Upper lobe of left lung (tissue), 6 donors: ENCODE data around the gene FBRSL1. TPM values are rescaled to one million over a fixed set of nuclear protein-coding genes. Genes with fewer than 3 reads are reported as not detected.

Source experiments
- ATAC-seq, 2 donors: fragments of 200-7000 bp; cut with Tn5 transposase; one replicate each; pipeline ENCODE4 v1.9.1; 2022; ENCODE audit warnings: mild to moderate bottlenecking in 2 of 2, moderate library complexity in 2 of 2; ENCODE audit not compliant: low FRiP score in 2 of 2
- DNase-seq, 2 donors: peaks; one replicate each; pipeline ENCODE4 v3.0.0-alpha.2; 2019 to 2020
- H3K27ac ChIP-seq, 4 donors: fragments of 200-600 bp; sonication (generic); one replicate each; pipeline ENCODE4 v1.5.1; 2016 to 2019
- H3K27me3 ChIP-seq, 4 donors: fragments of 200-600 bp; sonication (generic); one replicate each; pipeline ENCODE4 v1.5.1; 2017 to 2019
- H3K36me3 ChIP-seq, 4 donors: fragments of 200-600 bp; sonication (generic); one replicate each; pipeline ENCODE4 v1.5.1; 2016 to 2019
- H3K4me1 ChIP-seq, 4 donors: fragments of 200-600 bp; sonication (generic); one replicate each; pipeline ENCODE4 v1.5.1; 2018 to 2019
- H3K4me3 ChIP-seq, 4 donors: fragments of 200-600 bp; sonication (generic); one replicate each; pipeline ENCODE4 v1.5.1; 2017 to 2019; ENCODE audit warnings: mild to moderate bottlenecking in 2 of 4, moderate library complexity in 1 of 4
- H3K9me3 ChIP-seq, 4 donors: fragments of 200-600 bp; sonication (generic); one replicate each; pipeline ENCODE4 v1.5.1; 2018 to 2019
- CTCF ChIP-seq, 6 experiments: fragments of 450-650 bp in 4 of 6; fragments of 200-600 bp in 2 of 6; sonication (generic) in 2 of 6; IDR thresholded peaks; one replicate each; pipeline ENCODE4 v1.5.1; 2016 to 2019; ENCODE audit warnings: antibody characterized with exemption in 6 of 6
- EP300 ChIP-seq, 4 donors: sonication (generic); formaldehyde crosslinking; IDR thresholded peaks; one replicate each; pipeline ENCODE4 v1.5.1; 2017; ENCODE audit warnings: antibody characterized with exemption in 4 of 4, control low read depth in 2 of 4
- POLR2A ChIP-seq, 4 donors: fragments of 450-650 bp; IDR thresholded peaks; one replicate each; pipeline ENCODE4 v1.5.1; 2016 to 2017; ENCODE audit warnings: antibody characterized with exemption in 4 of 4, mild to moderate bottlenecking in 2 of 4
- POLR2AphosphoS5 ChIP-seq, 2 donors: sonication (generic); formaldehyde crosslinking; IDR thresholded peaks; one replicate each; pipeline ENCODE4 v1.5.1; 2017; ENCODE audit warnings: antibody characterized with exemption in 2 of 2
- WGBS, 2 donors: methylation state at CpG; one replicate each; pipeline ENCODE4 v1.1.5; 2017 to 2018; 5-methylcytosine and 5-hydroxymethylcytosine counted together
- total RNA-seq, 6 donors: library from RNA; depleted of rRNA in 4 of 6; stranded (reverse); fragments of >200 nt in 4 of 6; gene quantifications; one replicate each; pipeline versions ENCODE4 v1.1.0 to v1.2.1, GENCODE V29; 2016 to 2021
- donor health status: DM: no; HTN: no; CAD: no; lungs with moderate emphysema.
- donor health status: DM: no; HTN: yes; CAD: no; lungs with severe emphysema.

Gene FBRSL1
- total RNA-seq, 6 donors from 2014 or later, result 16.0 to 53.0 (median 44.1) TPM

- no peaks in the 10 kb centered on the region for H3K36me3 ChIP-seq
- H3K4me3 ChIP-seq, result peak overlapping the region; percentile 58 to 85 (median 70)
- H3K9me3 ChIP-seq, result no peaks in the 10 kb centered on the region
- H3K27ac ChIP-seq, result peak overlapping the region in 3 of 4 donors; percentile 58 to 73 (median 71)
- ATAC-seq (no peak), DNase-seq (peak in 1 of 2 donors; percentile 60)
- H3K27me3 ChIP-seq, result no peaks in the 10 kb centered on the region
- H3K4me1 ChIP-seq, result peaks cover 57 to 72% (median 66%) of the 10 kb centered on the region in 4 donors
- TF ChIP-seq POLR2AphosphoS5 (IDR thresholded peaks at IDR 0.05), result no peak
- no peak for TF ChIP-seq POLR2A (IDR thresholded peaks at IDR 0.05)
- 13 to 50% methylated on average over 5 to 14 of the region's 14 CpGs for WGBS, 2 donors
Observed at GRCh38 chr12:132491138-132491663, 1.2 kb downstream of the FBRSL1 start.

DNA sequence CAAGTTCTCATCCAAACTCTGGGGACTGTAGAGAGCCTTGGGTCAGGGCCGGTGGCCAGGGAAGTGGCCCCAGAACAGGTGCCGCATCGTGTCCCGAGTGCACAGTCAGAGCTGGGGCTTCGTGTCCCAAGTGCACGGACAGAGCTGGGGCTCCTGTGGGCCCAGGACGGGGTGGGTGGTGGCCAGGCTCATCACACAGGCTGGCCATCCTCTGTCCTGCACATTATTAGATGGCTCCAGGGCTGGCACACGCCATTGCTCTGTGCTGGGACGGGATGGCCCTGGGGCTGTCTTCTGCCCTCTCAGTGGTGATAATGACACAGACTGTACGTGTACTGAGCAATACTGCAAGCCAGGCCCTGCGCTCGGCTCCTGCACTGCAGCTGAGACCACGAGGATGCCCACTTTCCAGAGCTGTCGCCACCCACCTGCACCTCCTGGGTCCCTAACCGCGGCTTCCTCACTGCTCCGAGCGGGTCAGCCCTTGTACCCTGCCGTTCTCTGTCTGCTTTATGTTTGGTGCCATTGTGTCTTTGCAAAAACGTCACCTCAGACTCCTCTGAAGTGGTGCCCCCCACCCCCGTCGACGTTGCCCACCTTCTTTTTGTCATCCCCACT, 1.9 kb downstream of the FBRSL1 start:
- DNase-seq (peak in 1 of 2 donors; percentile 48), ATAC-seq (no peak)
- Histone ChIP-seq H3K4me3 (peak overlapping the region in 3 of 4 donors; percentile 58 to 71 (median 70)), H3K27me3 (no peaks in the 10 kb centered on the region), H3K27ac (peak overlapping the region in 1 of 4 donors; percentile 73), H3K9me3 (no peaks in the 10 kb centered on the region), H3K36me3 (no peaks in the 10 kb centered on the region), H3K4me1 (peaks cover 64 to 78% (median 69%) of the 10 kb centered on the region in 4 donors)
- TF ChIP-seq EP300 (IDR thresholded peaks at IDR 0.05) (no peak), POLR2AphosphoS5 (IDR thresholded peaks at IDR 0.05) (no peak), POLR2A (IDR thresholded peaks at IDR 0.05) (no peak), CTCF (IDR thresholded peaks at IDR 0.05) (no peak)
- WGBS, 2 donors, result 60 to 65% methylated on average over 14 to 23 of the region's 23 CpGs

DNA sequence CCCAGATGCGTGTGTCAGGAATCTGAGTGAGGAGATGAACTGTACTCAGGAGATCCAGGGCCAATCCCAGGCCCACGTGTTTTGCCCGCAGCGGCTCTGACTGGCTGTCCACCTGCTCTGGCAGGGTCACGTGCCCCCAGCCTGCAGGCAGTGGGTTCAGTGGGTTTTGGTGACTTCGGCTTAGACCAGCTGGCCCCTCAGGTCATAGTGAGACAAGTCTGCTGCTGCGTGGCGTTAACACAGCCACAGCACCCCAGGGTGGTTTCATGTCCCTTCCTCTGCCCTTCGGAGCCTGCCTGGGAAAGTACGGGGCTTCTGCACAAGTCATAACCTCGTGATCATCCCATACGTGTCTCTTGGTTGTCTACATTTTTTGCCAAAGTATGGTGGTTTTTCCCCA, 2.6 kb downstream of the FBRSL1 start:
- ATAC-seq, result no peak
- H3K27ac ChIP-seq, result no peak overlapping the region
- WGBS, 2 donors, result 70 to 79% methylated on average over 7 to 12 of the region's 12 CpGs
- H3K4me3 ChIP-seq, result peak overlapping the region in 1 of 4 donors; percentile 58
- no peaks in the 10 kb centered on the region for H3K9me3 ChIP-seq
- H3K4me1 ChIP-seq, result peaks cover 64 to 84% (median 72%) of the 10 kb centered on the region in 4 donors
- H3K36me3 ChIP-seq, result no peaks in the 10 kb centered on the region
- H3K27me3 ChIP-seq, result no peaks in the 10 kb centered on the region
- no peak for TF ChIP-seq POLR2AphosphoS5 (IDR thresholded peaks at IDR 0.05)
- TF ChIP-seq EP300 (IDR thresholded peaks at IDR 0.05), result no peak
- TF ChIP-seq CTCF (IDR thresholded peaks at IDR 0.05), result no peak
- no peak for TF ChIP-seq POLR2A (IDR thresholded peaks at IDR 0.05)
- DNase-seq, result peak in 1 of 2 donors; percentile 62

DNA sequence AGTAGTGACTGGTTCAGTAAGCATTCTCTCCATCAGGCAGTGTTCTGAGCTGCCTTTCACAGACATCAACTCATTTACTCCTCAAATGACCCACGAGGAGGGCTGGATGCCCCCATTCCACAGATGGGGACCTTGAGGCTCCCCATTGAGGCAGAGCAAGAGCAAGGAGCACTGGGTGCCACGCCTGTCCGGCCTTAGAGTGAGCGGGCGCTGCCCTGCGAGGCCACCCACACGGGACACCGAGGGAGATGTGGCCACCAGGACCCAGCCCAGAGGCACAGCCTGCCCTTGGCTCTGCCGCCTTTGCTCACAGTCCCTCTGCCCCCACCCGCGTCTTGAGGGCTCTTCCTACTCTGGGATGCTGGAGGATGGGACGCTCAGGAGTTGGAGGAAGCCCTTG, 3.0 kb downstream of the FBRSL1 start:
- no peak for ATAC-seq
- Histone ChIP-seq H3K27ac (peak overlapping the region in 1 of 4 donors; percentile 3), H3K36me3 (no peaks in the 10 kb centered on the region), H3K9me3 (no peaks in the 10 kb centered on the region), H3K27me3 (no peaks in the 10 kb centered on the region), H3K4me1 (peaks cover 64 to 87% (median 75%) of the 10 kb centered on the region in 4 donors), H3K4me3 (peak overlapping the region in 1 of 4 donors; percentile 58)
- no peak for TF ChIP-seq CTCF (IDR thresholded peaks at IDR 0.05)
- TF ChIP-seq POLR2A (IDR thresholded peaks at IDR 0.05), result no peak
- no peak for TF ChIP-seq POLR2AphosphoS5 (IDR thresholded peaks at IDR 0.05)
- TF ChIP-seq EP300 (IDR thresholded peaks at IDR 0.05), result no peak
- peak in 1 of 2 donors; percentile 71 for DNase-seq
- 78 to 89% methylated on average over 10 to 12 of the region's 12 CpGs for WGBS, 2 donors

DNA sequence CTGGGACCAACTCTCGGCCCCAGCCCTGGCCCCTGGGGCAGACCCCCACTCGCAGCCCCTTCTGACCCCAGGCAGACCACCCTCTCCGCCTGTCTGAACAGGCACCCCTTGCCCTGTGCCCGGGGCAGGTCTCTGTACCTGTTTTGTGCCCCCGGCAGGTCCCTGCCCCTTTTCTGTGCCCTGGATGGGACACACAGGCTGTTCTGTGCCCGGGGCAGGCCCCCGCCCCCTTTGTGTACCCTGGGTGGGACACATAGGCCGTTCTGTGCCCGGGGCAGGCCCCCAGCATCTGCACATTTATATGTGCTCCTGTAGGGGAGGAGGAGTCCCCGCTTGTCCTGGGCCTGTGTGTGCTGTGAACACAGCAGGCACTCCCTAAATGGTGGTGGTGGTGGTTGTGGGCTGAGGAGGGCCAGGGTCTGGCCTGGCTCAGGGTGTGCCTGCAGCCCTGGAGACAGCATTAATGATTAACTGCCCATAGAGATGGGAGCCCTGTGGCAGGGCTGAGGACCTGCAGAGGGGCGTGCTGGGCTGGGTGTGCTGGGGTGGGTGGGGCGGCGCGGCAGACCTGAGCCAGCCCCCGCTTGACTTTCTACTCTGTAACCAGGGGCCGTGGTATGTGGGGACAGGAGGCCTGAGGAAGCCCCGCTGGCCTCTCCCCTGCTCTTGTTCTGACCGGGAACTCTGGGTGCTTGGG, 3.7 kb downstream of the FBRSL1 start:
- H3K4me3 ChIP-seq, result peak overlapping the region in 1 of 4 donors; percentile 10
- no peaks in the 10 kb centered on the region for H3K9me3 ChIP-seq
- peaks cover 63 to 87% (median 75%) of the 10 kb centered on the region in 4 donors for H3K4me1 ChIP-seq
- WGBS, 2 donors, result 70 to 76% methylated on average over 6 to 12 of the region's 18 CpGs
- TF ChIP-seq CTCF (IDR thresholded peaks at IDR 0.05) (no peak), EP300 (IDR thresholded peaks at IDR 0.05) (no peak), POLR2AphosphoS5 (IDR thresholded peaks at IDR 0.05) (no peak), POLR2A (IDR thresholded peaks at IDR 0.05) (no peak)
- peak overlapping the region in 2 of 4 donors; percentile 3 to 11 for H3K27ac ChIP-seq
- no peaks in the 10 kb centered on the region for H3K27me3 ChIP-seq
- ATAC-seq (no peak), DNase-seq (peak in 1 of 2 donors; percentile 78)
- no peaks in the 10 kb centered on the region for H3K36me3 ChIP-seq
